GM23338 (cell line): ENCODE measurements around the gene EVI5L.

Source experiments
- CREB1 ChIP-seq: fragments of 250-450 bp; sonication (Bioruptor Pico); IDR thresholded peaks from 2 replicates; pipeline ENCODE4 v1.5.0; 2020; ENCODE audit warnings: low read depth, mild to moderate bottlenecking, moderate library complexity
- CTCF ChIP-seq, 2 experiments: fragments of 200-600 bp in 1 of 2; sonication (generic) in 1 of 2; conservative IDR thresholded peaks; 2 replicates each; pipeline versions ENCODE4 v1.5.1 to v1.6.1; 2016 to 2017; ENCODE audit warnings: antibody characterized with exemption in 2 of 2, low read depth in 2 of 2, mild to moderate bottlenecking in 2 of 2, moderate library complexity in 1 of 2
- EZH2 ChIP-seq: fragments of 200-600 bp; sonication (generic); IDR thresholded peaks from one replicate; pipeline ENCODE4 v1.8.0; 2017; ENCODE audit warnings: antibody characterized with exemption, mild to moderate bottlenecking, low read depth; ENCODE audit not compliant: unreplicated experiment
- EZH2phosphoT487 ChIP-seq: fragments of 200-600 bp; sonication (generic); IDR thresholded peaks from one replicate; pipeline ENCODE4 v1.8.1; 2018; ENCODE audit warnings: antibody characterized with exemption; ENCODE audit not compliant: unreplicated experiment
- JUNB ChIP-seq: IDR thresholded peaks from one replicate; pipeline ENCODE4 v1.6.1; 2016; ENCODE audit warnings: antibody characterized with exemption; ENCODE audit not compliant: unreplicated experiment
- NANOG ChIP-seq: IDR thresholded peaks from 2 replicates; pipeline ENCODE4 v1.6.1; 2016; ENCODE audit warnings: antibody characterized with exemption, borderline replicate concordance
- POLR2AphosphoS5 ChIP-seq: IDR thresholded peaks from 2 replicates; pipeline ENCODE4 v1.6.1; 2016; ENCODE audit warnings: antibody characterized with exemption, low read depth
- STAT1 ChIP-seq: IDR thresholded peaks from one replicate; pipeline ENCODE4 v1.6.1; 2016; ENCODE audit warnings: antibody characterized with exemption; ENCODE audit not compliant: unreplicated experiment
- ZNF114 ChIP-seq: fragments of 250-450 bp; sonication (Bioruptor Pico); IDR thresholded peaks from 2 replicates; pipeline ENCODE4 v1.5.0; 2020; ENCODE audit warnings: mild to moderate bottlenecking, moderate library complexity
- ZNF331 ChIP-seq: fragments of 250-450 bp; sonication (Bioruptor Pico); IDR thresholded peaks from 2 replicates; pipeline ENCODE4 v1.5.0; 2020; ENCODE audit warnings: low read depth, mild to moderate bottlenecking, moderate library complexity
- ZNF462 ChIP-seq: fragments of 250-450 bp; sonication (Bioruptor Pico); IDR thresholded peaks from 2 replicates; pipeline ENCODE4 v1.5.0; 2020; ENCODE audit warnings: mild to moderate bottlenecking, moderate library complexity
- TF ChIP-seq, protein P1 (sequence below): IDR thresholded peaks from one replicate; pipeline ENCODE4 v1.6.1; 2018; ENCODE audit warnings: antibody characterized with exemption; ENCODE audit not compliant: unreplicated experiment

DNA sequence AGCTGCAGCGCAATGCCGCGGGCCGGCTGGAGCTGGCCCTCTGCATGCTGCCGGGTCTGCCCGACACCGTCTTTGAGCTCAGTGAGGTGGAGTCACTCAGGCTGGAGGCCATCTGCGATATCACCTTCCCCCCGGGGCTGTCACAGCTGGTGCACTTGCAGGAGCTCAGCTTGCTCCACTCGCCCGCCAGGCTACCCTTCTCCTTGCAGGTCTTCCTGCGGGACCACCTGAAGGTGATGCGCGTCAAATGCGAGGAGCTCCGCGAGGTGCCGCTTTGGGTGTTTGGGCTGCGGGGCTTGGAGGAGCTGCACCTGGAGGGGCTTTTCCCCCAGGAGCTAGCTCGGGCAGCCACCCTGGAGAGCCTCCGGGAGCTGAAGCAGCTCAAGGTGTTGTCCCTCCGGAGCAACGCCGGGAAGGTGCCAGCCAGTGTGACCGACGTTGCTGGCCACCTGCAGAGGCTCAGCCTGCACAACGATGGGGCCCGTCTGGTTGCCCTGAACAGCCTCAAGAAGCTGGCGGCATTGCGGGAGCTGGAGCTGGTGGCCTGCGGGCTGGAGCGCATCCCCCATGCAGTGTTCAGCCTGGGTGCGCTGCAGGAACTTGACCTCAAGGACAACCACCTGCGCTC is 69.8 kb downstream of the EVI5L start:
- TF ChIP-seq CTCF (conservative IDR thresholded peaks at IDR 0.05; ENCODE audit: low read depth in 2 of 2) (no peak), CREB1 (CRISPR knock-in tag) (no peak), EZH2 (no peak), POLR2AphosphoS5 (no peak), NANOG (no peak), EZH2phosphoT487 (no peak), JUNB (no peak), STAT1 (no peak), ZNF331 (CRISPR knock-in tag) (no peak), ZNF114 (no peak), ZNF462 (CRISPR knock-in tag) (no peak)
- TF ChIP-seq, protein P1, sequence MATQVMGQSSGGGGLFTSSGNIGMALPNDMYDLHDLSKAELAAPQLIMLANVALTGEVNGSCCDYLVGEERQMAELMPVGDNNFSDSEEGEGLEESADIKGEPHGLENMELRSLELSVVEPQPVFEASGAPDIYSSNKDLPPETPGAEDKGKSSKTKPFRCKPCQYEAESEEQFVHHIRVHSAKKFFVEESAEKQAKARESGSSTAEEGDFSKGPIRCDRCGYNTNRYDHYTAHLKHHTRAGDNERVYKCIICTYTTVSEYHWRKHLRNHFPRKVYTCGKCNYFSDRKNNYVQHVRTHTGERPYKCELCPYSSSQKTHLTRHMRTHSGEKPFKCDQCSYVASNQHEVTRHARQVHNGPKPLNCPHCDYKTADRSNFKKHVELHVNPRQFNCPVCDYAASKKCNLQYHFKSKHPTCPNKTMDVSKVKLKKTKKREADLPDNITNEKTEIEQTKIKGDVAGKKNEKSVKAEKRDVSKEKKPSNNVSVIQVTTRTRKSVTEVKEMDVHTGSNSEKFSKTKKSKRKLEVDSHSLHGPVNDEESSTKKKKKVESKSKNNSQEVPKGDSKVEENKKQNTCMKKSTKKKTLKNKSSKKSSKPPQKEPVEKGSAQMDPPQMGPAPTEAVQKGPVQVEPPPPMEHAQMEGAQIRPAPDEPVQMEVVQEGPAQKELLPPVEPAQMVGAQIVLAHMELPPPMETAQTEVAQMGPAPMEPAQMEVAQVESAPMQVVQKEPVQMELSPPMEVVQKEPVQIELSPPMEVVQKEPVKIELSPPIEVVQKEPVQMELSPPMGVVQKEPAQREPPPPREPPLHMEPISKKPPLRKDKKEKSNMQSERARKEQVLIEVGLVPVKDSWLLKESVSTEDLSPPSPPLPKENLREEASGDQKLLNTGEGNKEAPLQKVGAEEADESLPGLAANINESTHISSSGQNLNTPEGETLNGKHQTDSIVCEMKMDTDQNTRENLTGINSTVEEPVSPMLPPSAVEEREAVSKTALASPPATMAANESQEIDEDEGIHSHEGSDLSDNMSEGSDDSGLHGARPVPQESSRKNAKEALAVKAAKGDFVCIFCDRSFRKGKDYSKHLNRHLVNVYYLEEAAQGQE: no peak
